Mesenchymal stem cell (in vitro differentiated cells and primary cell): ENCODE data around the gene NANOS3.

ENCODE experiments used
- DNase-seq: peaks from one replicate; pipeline ENCODE4 v3.0.0-alpha.2; 2013
- H2AFZ ChIP-seq: one replicate; pipeline ENCODE4 v1.6.1; 2013; ENCODE audit warnings: low read depth, mild to moderate bottlenecking, control low read depth, inconsistent platforms, low read length, moderate library complexity
- H2AK5ac ChIP-seq: 2 replicates; pipeline ENCODE4 v1.6.1; 2013; ENCODE audit warnings: low read length, moderate library complexity, mild to moderate bottlenecking, inconsistent platforms; ENCODE audit not compliant: severe bottlenecking
- H2BK120ac ChIP-seq: one replicate; pipeline ENCODE4 v1.6.1; 2013; ENCODE audit warnings: low read depth, mild to moderate bottlenecking, inconsistent platforms, low read length, moderate library complexity
- H2BK12ac ChIP-seq, 2 experiments: one replicate each; pipeline ENCODE4 v1.6.1; 2013; ENCODE audit warnings: inconsistent platforms in 2 of 2, low read length in 2 of 2, mild to moderate bottlenecking in 2 of 2, moderate library complexity in 2 of 2, control low read depth in 1 of 2
- H2BK15ac ChIP-seq: one replicate; pipeline ENCODE4 v1.6.1; 2013; ENCODE audit warnings: mild to moderate bottlenecking, low read depth, inconsistent platforms; ENCODE audit not compliant: poor library complexity, severe bottlenecking
- H2BK5ac ChIP-seq: 2 replicates; pipeline ENCODE4 v1.6.1; 2013; ENCODE audit warnings: low read depth, mild to moderate bottlenecking, low read length, control low read depth, inconsistent platforms; ENCODE audit not compliant: poor library complexity, severe bottlenecking
- H3K14ac ChIP-seq, 2 experiments: one replicate each; pipeline ENCODE4 v1.6.1; 2013; ENCODE audit warnings: inconsistent platforms in 2 of 2, low read length in 2 of 2, control low read depth in 1 of 2, mild to moderate bottlenecking in 1 of 2, moderate library complexity in 1 of 2
- H3K18ac ChIP-seq, 2 experiments: one replicate each; pipeline ENCODE4 v1.6.1; 2013; ENCODE audit warnings: inconsistent platforms in 2 of 2, low read length in 2 of 2, control low read depth in 1 of 2, low read depth in 1 of 2, mild to moderate bottlenecking in 1 of 2
- H3K23ac ChIP-seq, 2 experiments: one replicate each; pipeline ENCODE4 v1.6.1; 2013; ENCODE audit warnings: inconsistent platforms in 2 of 2, low read length in 2 of 2, mild to moderate bottlenecking in 2 of 2, moderate library complexity in 2 of 2, control low read depth in 1 of 2
- H3K27ac ChIP-seq: 2 replicates; pipeline ENCODE4 v1.5.1; 2013; ENCODE audit warnings: mild to moderate bottlenecking, moderate library complexity, low read length, control low read depth, inconsistent platforms; ENCODE audit not compliant: poor library complexity, severe bottlenecking
- H3K27me3 ChIP-seq, 2 experiments: 2 replicates each; pipeline versions ENCODE4 v1.6.1 to v1.7.0; 2013; ENCODE audit warnings: low read length in 2 of 2, mild to moderate bottlenecking in 2 of 2, moderate library complexity in 2 of 2, control low read depth in 1 of 2, inconsistent platforms in 1 of 2; ENCODE audit not compliant: control insufficient read depth in 1 of 2, insufficient read depth in 1 of 2
- H3K36me3 ChIP-seq, 2 experiments: 2 replicates each; pipeline versions ENCODE4 v1.6.1 to v1.7.0; 2013; ENCODE audit warnings: low read length in 2 of 2, control low read depth in 1 of 2, inconsistent platforms in 1 of 2, low read depth in 1 of 2, mild to moderate bottlenecking in 1 of 2; ENCODE audit not compliant: insufficient read depth in 2 of 2, control insufficient read depth in 1 of 2
- H3K4ac ChIP-seq, 2 experiments: one replicate each; pipeline ENCODE4 v1.6.1; 2013; ENCODE audit warnings: inconsistent platforms in 2 of 2, low read length in 2 of 2, mild to moderate bottlenecking in 2 of 2, moderate library complexity in 2 of 2, control low read depth in 1 of 2, low read depth in 1 of 2
- H3K4me1 ChIP-seq: 2 replicates; pipeline ENCODE4 v1.6.1; 2013; ENCODE audit warnings: low read depth, low read length, control low read depth; ENCODE audit not compliant: control insufficient read depth, insufficient read depth
- H3K4me2 ChIP-seq: 2 replicates; pipeline ENCODE4 v1.6.1; 2013; ENCODE audit warnings: low read length, mild to moderate bottlenecking, inconsistent platforms; ENCODE audit not compliant: poor library complexity, severe bottlenecking
- H3K4me3 ChIP-seq, 2 experiments: 2 replicates each; pipeline versions ENCODE4 v1.5.1 to v1.7.0; 2013; ENCODE audit warnings: low read length in 2 of 2, mild to moderate bottlenecking in 2 of 2, control low read depth in 1 of 2, low read depth in 1 of 2; ENCODE audit not compliant: insufficient read depth in 1 of 2
- H3K79me1 ChIP-seq: replicated peaks from 2 replicates; pipeline ENCODE4 v1.6.1; 2013; ENCODE audit warnings: mild to moderate bottlenecking, control low read depth, low read length, inconsistent platforms; ENCODE audit not compliant: poor library complexity, severe bottlenecking
- H3K9ac ChIP-seq: 2 replicates; pipeline ENCODE4 v1.7.0; 2013; ENCODE audit warnings: mild to moderate bottlenecking, low read length, moderate library complexity
- H3K9me3 ChIP-seq: 2 replicates; pipeline ENCODE4 v1.7.0; 2013; ENCODE audit warnings: mild to moderate bottlenecking, low read length; ENCODE audit not compliant: control insufficient read depth
- H4K8ac ChIP-seq: one replicate; pipeline ENCODE4 v1.6.1; 2013; ENCODE audit warnings: inconsistent platforms, mild to moderate bottlenecking, low read length, moderate library complexity
- H4K91ac ChIP-seq: one replicate; pipeline ENCODE4 v1.6.1; 2013; ENCODE audit warnings: mild to moderate bottlenecking, low read length, inconsistent platforms
- WGBS: methylation state at CpG from one replicate; pipeline ENCODE4 v1.1.7; 2013; ENCODE audit warnings: mixed read lengths; 5-methylcytosine and 5-hydroxymethylcytosine counted together

The NANOS3 gene

GRCh38 chr19:13859361-13859880, 17.5 kb upstream of the NANOS3 start:
- Histone ChIP-seq H4K8ac (no peak overlapping the region), H3K27me3 (no peaks in the 10 kb centered on the region)
- DNase-seq = peak; percentile 66

GRCh38 chr19:13860679-13861391, 16.1 kb upstream of the NANOS3 start:
- H2BK15ac ChIP-seq = peak overlapping the region; percentile 99
- H4K8ac ChIP-seq = no peak overlapping the region
- 93% methylated on average over 11 of the region's 13 CpGs for WGBS
- H3K4ac ChIP-seq = peak overlapping the region; percentile 32 to 96
- H3K4me3 ChIP-seq = no peak overlapping the region
- no peaks in the 10 kb centered on the region for H3K27me3 ChIP-seq
- H3K79me1 ChIP-seq = peaks cover 3% of the 10 kb centered on the region
- peak overlapping the region in 1 of 2 experiments; percentile 39 for H3K18ac ChIP-seq
- peak overlapping the region; percentile 100 for H2BK120ac ChIP-seq
- no peaks in the 10 kb centered on the region for H3K36me3 ChIP-seq
- no peak overlapping the region for H3K4me2 ChIP-seq
- H3K23ac ChIP-seq = no peak overlapping the region
- H3K27ac ChIP-seq = no peak overlapping the region
- H2BK5ac ChIP-seq = no peak overlapping the region
- H2AFZ ChIP-seq = no peak overlapping the region
- peaks cover 23% of the 10 kb centered on the region for H3K4me1 ChIP-seq
- H2AK5ac ChIP-seq = peak overlapping the region; percentile 85
- H3K14ac ChIP-seq = peak overlapping the region in 1 of 2 experiments; percentile 66
- DNase-seq = no peak
- no peak overlapping the region for H4K91ac ChIP-seq
- peak overlapping the region; percentile 21 to 87 for H2BK12ac ChIP-seq
- peak overlapping the region; percentile 90 for H3K9ac ChIP-seq
- no peaks in the 10 kb centered on the region for H3K9me3 ChIP-seq

More at GRCh38 chr19:13859361-13859880, 17.5 kb upstream of the NANOS3 start:
- Histone ChIP-seq H3K4ac (no peak overlapping the region), H4K91ac (no peak overlapping the region), H3K4me3 (no peak overlapping the region), H3K9me3 (no peaks in the 10 kb centered on the region), H3K23ac (no peak overlapping the region), H3K4me2 (no peak overlapping the region), H2BK15ac (no peak overlapping the region), H3K4me1 (peaks cover 17% of the 10 kb centered on the region), H3K14ac (no peak overlapping the region), H2BK5ac (no peak overlapping the region), H3K27ac (no peak overlapping the region), H2AFZ (no peak overlapping the region), H3K36me3 (no peaks in the 10 kb centered on the region), H3K18ac (peak overlapping the region in 1 of 2 experiments; percentile 33), H3K9ac (no peak overlapping the region), H2AK5ac (no peak overlapping the region), H2BK120ac (no peak overlapping the region), H2BK12ac (no peak overlapping the region), H3K79me1 (peaks cover 3% of the 10 kb centered on the region)
- WGBS = 98% methylated on average over 3 of the region's 3 CpGs

- Histone ChIP-seq H3K4me3 (peak overlapping the region in 1 of 2 experiments; percentile 72), H2BK15ac (peak overlapping the region; percentile 99), H3K36me3 (no peaks in the 10 kb centered on the region), H4K8ac (peak overlapping the region; percentile 96), H3K4me2 (peak overlapping the region; percentile 86), H3K18ac (peak overlapping the region; percentile 50 to 98), H3K4ac (peak overlapping the region; percentile 32 to 96), H3K79me1 (peaks cover 5% of the 10 kb centered on the region), H2BK5ac (peak overlapping the region; percentile 71), H3K9me3 (no peaks in the 10 kb centered on the region), H3K27ac (peak overlapping the region; percentile 96), H2BK120ac (peak overlapping the region; percentile 100), H3K27me3 (no peaks in the 10 kb centered on the region), H3K14ac (no peak overlapping the region), H4K91ac (peak overlapping the region; percentile 98), H2BK12ac (peak overlapping the region; percentile 51 to 64), H3K23ac (no peak overlapping the region), H2AFZ (no peak overlapping the region), H3K9ac (peak overlapping the region; percentile 90), H2AK5ac (peak overlapping the region; percentile 85), H3K4me1 (peaks cover 28% of the 10 kb centered on the region)
- no peak for DNase-seq
- WGBS = 91% methylated on average over 10 of the region's 11 CpGs
Measured at GRCh38 chr19:13861392-13861713, 15.6 kb upstream of the NANOS3 start.

DNA sequence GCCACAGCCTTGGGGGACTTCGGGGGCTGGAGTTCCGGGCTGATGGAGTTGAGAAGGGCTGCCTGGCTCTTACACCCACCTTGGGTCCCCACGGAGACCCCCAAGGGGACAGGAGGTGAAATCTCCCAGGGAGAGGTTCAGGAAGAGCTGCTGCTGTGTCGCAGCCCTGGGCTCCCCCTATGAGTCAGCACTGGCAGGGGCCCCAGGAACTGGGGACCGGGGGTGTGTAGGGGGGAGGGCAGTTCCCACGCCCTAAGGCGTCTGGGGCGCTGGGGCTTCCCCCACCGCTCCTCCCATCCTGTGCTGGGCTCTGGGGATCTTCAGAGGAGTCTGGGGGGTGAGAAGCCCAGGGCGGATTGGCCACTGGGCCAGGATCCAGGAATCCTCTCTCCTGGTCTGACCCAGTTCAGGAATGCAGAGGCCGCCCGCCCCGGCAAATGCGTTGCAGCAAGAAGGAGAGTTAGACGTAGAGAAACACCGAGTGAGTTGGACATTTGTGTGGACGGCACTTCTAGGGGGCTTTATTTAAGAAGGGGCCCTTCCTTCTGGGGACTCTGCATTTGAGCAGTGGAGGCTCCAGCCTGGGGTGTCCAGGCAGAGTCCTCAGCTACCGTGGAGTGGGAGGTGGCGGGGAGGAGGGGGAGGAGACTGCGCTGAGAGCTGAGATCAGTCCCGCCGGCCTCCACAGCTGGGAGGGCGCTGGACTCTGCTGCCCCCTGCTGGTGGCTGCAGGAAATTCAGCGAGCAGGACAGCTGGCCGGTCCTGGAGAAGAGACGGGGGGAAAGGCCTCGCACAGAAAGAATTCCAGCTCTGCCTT, 15.0 kb upstream of the NANOS3 start:
- H3K27me3 ChIP-seq = no peaks in the 10 kb centered on the region
- peak overlapping the region; percentile 50 to 98 for H3K18ac ChIP-seq
- H3K36me3 ChIP-seq = no peaks in the 10 kb centered on the region
- peaks cover 32% of the 10 kb centered on the region for H3K4me1 ChIP-seq
- peak overlapping the region; percentile 100 for H2BK120ac ChIP-seq
- 8% methylated on average over 27 of the region's 27 CpGs for WGBS
- no peak overlapping the region for H3K23ac ChIP-seq
- peak overlapping the region; percentile 85 for H2AK5ac ChIP-seq
- peak overlapping the region; percentile 98 for H4K91ac ChIP-seq
- peak overlapping the region; percentile 32 to 96 for H3K4ac ChIP-seq
- H2BK5ac ChIP-seq = peak overlapping the region; percentile 71
- peak; percentile 97 for DNase-seq
- no peaks in the 10 kb centered on the region for H3K9me3 ChIP-seq
- H2BK15ac ChIP-seq = peak overlapping the region; percentile 99
- H3K27ac ChIP-seq = peak overlapping the region; percentile 96
- peak overlapping the region; percentile 86 for H3K4me2 ChIP-seq
- H3K4me3 ChIP-seq = peak overlapping the region; percentile 24 to 72
- H4K8ac ChIP-seq = peak overlapping the region; percentile 96
- peaks cover 5% of the 10 kb centered on the region for H3K79me1 ChIP-seq
- H3K9ac ChIP-seq = peak overlapping the region; percentile 90
- H2AFZ ChIP-seq = no peak overlapping the region
- H2BK12ac ChIP-seq = peak overlapping the region; percentile 64 to 73
- H3K14ac ChIP-seq = no peak overlapping the region
